Gastrocnemius medialis (tissue), 4 donors: ENCODE measurements around the gene GM2A. TPM values are rescaled to one million over a fixed set of nuclear protein-coding genes. Genes with fewer than 3 reads are reported as not detected.
"Not testable (repeated sequence)": the region's sequence is repeated elsewhere in the genome, so short reads cannot be mapped to it uniquely, and the experiment has no call there.

Experiments used
- ATAC-seq, 2 donors: fragments of 150-250 bp; one replicate each; pipeline ENCODE4 v1.9.1; 2016
- DNase-seq, 2 donors: peaks; one replicate each; pipeline ENCODE4 v3.0.0-alpha.2; 2019
- H3K27ac ChIP-seq, 4 donors: fragments of 200-600 bp; sonication (generic); 1 replicate in 1 of 4; 2 replicates in 3 of 4; pipeline ENCODE4 v1.5.1; 2016 to 2018; ENCODE audit warnings: mild to moderate bottlenecking in 2 of 4, moderate library complexity in 1 of 4
- H3K27me3 ChIP-seq, 3 donors: fragments of 200-600 bp; sonication (generic) in 2 of 3; 1 replicate in 1 of 3; 2 replicates in 2 of 3; pipeline versions ENCODE4 v1.5.1 to v1.6.0; 2016 to 2019; ENCODE audit warnings: mild to moderate bottlenecking in 1 of 3, moderate library complexity in 1 of 3
- H3K36me3 ChIP-seq, 2 donors: fragments of 200-600 bp; sonication (generic) in 1 of 2; one replicate each; pipeline ENCODE4 v1.5.1; 2017 to 2018
- H3K4me1 ChIP-seq, 2 donors: fragments of 200-600 bp; sonication (generic) in 1 of 2; one replicate each; pipeline ENCODE4 v1.5.1; 2016 to 2017; ENCODE audit warnings: mild to moderate bottlenecking in 2 of 2
- H3K4me3 ChIP-seq, 4 donors: fragments of 200-600 bp; sonication (generic) in 3 of 4; 1 replicate in 1 of 4; 2 replicates in 3 of 4; pipeline ENCODE4 v1.5.1; 2016 to 2019; ENCODE audit warnings: mild to moderate bottlenecking in 2 of 4
- H3K9me3 ChIP-seq, 3 donors: fragments of 200-600 bp; sonication (generic) in 2 of 3; 1 replicate in 1 of 3; 2 replicates in 2 of 3; pipeline ENCODE4 v1.5.1; 2016 to 2019
- POLR2A ChIP-seq, 2 donors: fragments of 450-650 bp; IDR thresholded peaks; one replicate each; pipeline ENCODE4 v1.6.1; 2017; ENCODE audit warnings: antibody characterized with exemption in 2 of 2, mild to moderate bottlenecking in 2 of 2, moderate library complexity in 2 of 2
- in situ Hi-C, 4 donors: fragments of 200-750 bp; cut with MboI; loops; one replicate each; pipeline versions ENCODE4 v1.15.0 to v1.8.0; 2017; ENCODE audit warnings: low sequenced_read_pairs in 4 of 4
- intact Hi-C: fragments of 100-400 bp; cut with DNase I; formaldehyde crosslinking; loops from one replicate; pipeline ENCODE4 v1.15.1; 2023; ENCODE audit warnings: low total_unique reads
- total RNA-seq, 4 donors: library from RNA; depleted of rRNA; stranded (reverse); fragments of >200 nt; gene quantifications; one replicate each; pipeline versions ENCODE4 v1.1.0 to v1.2.3, GENCODE V29; 2016
- TF ChIP-seq, protein P1 (sequence below), 5 experiments: fragments of 450-650 bp in 3 of 5; fragments of 200-600 bp in 2 of 5; sonication (generic) in 2 of 5; IDR thresholded peaks in 4 of 5; conservative IDR thresholded peaks in 1 of 5; 1 replicate in 4 of 5; 2 replicates in 1 of 5; pipeline ENCODE4 v1.5.1; 2016 to 2019; ENCODE audit warnings: antibody characterized with exemption in 5 of 5, mild to moderate bottlenecking in 3 of 5, moderate library complexity in 3 of 5

Gene GM2A
- total RNA-seq, 4 donors from 2014 or later = 5.0 to 7.2 (median 5.7) TPM

GRCh38 chr5:151236888-151237287 lies 16.1 kb upstream of the GM2A start:
- Histone ChIP-seq H3K9me3 (no peaks in the 10 kb centered on the region), H3K36me3 (no peaks in the 10 kb centered on the region), H3K4me3 (no peak overlapping the region), H3K27ac (peak overlapping the region; percentile 88 to 93 (median 91)), H3K27me3 (no peaks in the 10 kb centered on the region), H3K4me1 (peaks cover 29 to 37% of the 10 kb centered on the region in 2 donors)
- TF ChIP-seq, protein P1, sequence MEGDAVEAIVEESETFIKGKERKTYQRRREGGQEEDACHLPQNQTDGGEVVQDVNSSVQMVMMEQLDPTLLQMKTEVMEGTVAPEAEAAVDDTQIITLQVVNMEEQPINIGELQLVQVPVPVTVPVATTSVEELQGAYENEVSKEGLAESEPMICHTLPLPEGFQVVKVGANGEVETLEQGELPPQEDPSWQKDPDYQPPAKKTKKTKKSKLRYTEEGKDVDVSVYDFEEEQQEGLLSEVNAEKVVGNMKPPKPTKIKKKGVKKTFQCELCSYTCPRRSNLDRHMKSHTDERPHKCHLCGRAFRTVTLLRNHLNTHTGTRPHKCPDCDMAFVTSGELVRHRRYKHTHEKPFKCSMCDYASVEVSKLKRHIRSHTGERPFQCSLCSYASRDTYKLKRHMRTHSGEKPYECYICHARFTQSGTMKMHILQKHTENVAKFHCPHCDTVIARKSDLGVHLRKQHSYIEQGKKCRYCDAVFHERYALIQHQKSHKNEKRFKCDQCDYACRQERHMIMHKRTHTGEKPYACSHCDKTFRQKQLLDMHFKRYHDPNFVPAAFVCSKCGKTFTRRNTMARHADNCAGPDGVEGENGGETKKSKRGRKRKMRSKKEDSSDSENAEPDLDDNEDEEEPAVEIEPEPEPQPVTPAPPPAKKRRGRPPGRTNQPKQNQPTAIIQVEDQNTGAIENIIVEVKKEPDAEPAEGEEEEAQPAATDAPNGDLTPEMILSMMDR (IDR thresholded peaks at IDR 0.05 in 4 of 5, conservative IDR thresholded peaks at IDR 0.05 in 1 of 5) = no peak
- DNase-seq = no peak
- intact Hi-C loops (loop anchor here (5.0 kb wide), 1 partner anchor 200 kb away; no protein-coding TSS in a partner anchor), in situ Hi-C loops (loop anchor here (5.0 to 25.0 kb wide), 3 partner anchors 100 to 112 kb away; no protein-coding TSS in a partner anchor)
- ATAC-seq = peak; percentile 40 to 59

DNA sequence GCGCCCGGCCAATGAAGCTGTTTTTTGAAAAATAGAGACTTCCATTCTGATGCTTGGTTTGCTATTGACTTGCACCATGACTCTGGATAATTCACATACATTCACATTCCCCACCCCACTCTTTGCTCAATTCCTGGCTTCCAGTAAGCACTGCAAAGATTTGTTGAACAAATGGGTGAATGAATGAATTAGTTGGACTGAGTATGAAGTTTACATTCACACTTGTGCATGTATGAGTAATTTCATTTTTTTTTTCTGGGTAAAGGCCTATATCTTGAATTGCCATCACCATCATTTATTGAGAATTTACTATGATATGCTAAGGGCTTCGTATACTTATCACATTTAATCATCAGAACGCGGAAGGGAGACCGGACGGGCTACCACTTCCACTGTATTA lies 15.3 kb upstream of the GM2A start:
- Histone ChIP-seq H3K27me3 (no peaks in the 10 kb centered on the region), H3K27ac (peak overlapping the region; percentile 88 to 93 (median 91)), H3K4me1 (peaks cover 29 to 37% of the 10 kb centered on the region in 2 donors), H3K36me3 (no peaks in the 10 kb centered on the region), H3K9me3 (no peaks in the 10 kb centered on the region), H3K4me3 (peak overlapping the region; percentile 49 to 57 (median 55))
- intact Hi-C loops = loop anchor here (1.0 to 5.0 kb wide), 4 partner anchors 15 to 200 kb away; no protein-coding TSS in a partner anchor
- TF ChIP-seq, protein P1 (IDR thresholded peaks at IDR 0.05 in 4 of 5, conservative IDR thresholded peaks at IDR 0.05 in 1 of 5) = no peak
- TF ChIP-seq POLR2A (IDR thresholded peaks at IDR 0.05) = no peak
- ATAC-seq = no peak
- no peak for DNase-seq
- in situ Hi-C loops = loop anchor here (5.0 to 25.0 kb wide), 3 partner anchors 100 to 113 kb away; no protein-coding TSS in a partner anchor

DNA sequence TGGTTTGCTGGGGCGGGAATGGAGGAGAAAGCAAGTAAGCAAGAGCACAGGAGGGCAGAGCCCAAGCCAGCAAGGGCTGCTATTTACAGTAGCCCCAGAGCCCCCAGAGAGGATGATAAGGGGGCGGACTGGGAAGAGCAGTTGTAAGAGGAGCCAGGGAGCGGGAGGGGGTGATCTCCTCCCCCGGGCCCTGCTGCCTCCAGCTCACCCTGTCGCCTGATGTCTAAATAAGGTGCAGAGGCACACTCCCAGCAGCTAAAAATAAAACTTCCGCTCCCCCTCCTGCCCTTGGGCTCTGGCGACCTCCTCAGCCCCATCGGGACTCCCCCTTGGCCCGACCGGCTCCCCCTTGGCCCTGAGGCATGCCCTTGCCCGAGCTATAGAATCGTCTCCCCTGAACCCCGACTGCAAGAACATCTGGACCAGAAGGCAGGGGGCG lies 14.7 kb upstream of the GM2A start:
- in situ Hi-C loops (loop anchor here (5.0 to 25.0 kb wide), 3 partner anchors 101 to 114 kb away; no protein-coding TSS in a partner anchor), intact Hi-C loops (loop anchor here (1.0 to 5.0 kb wide), 4 partner anchors 16 to 201 kb away; no protein-coding TSS in a partner anchor)
- Histone ChIP-seq H3K4me1 (peaks cover 29 to 37% of the 10 kb centered on the region in 2 donors), H3K9me3 (no peaks in the 10 kb centered on the region), H3K27ac (peak overlapping the region; percentile 88 to 93 (median 91)), H3K4me3 (peak overlapping the region; percentile 49 to 57 (median 55)), H3K36me3 (no peaks in the 10 kb centered on the region), H3K27me3 (no peaks in the 10 kb centered on the region)
- peak; percentile 34 to 58 for TF ChIP-seq POLR2A (IDR thresholded peaks at IDR 0.05)
- TF ChIP-seq, protein P1 (IDR thresholded peaks at IDR 0.05 in 4 of 5, conservative IDR thresholded peaks at IDR 0.05 in 1 of 5) = no peak
- DNase-seq = peak; percentile 76 to 90
- ATAC-seq = peak; percentile 78 to 84

DNA sequence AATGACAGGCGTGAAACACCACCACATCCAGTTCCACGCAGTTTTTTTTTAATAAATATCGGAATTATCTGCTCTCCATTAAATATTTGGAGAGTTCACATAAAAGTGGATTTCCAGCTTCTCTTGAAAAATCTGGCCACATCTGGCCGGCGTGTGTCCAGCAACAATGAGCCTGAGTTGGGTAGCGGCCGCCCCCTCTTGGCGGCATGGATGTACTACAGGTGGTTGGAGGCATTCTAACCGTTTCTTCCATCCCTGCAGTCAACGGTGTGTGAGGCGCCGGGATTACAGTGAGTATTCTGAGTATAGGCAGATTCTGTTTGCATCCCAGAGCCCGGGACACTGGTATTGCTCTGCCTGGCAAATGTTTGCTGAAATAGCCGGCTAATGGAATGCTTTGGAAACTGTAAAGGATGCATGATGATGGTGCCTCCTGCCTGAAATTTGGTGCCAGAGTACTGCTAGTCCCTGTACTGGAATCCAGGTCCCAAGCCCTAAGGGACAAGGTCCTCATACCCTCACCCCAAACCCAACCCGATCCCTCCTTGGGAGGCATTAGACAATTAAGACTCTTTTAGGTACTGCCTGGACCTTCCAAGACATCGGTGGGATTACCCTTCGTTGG lies 13.6 kb upstream of the GM2A start:
- H3K27me3 ChIP-seq = no peaks in the 10 kb centered on the region
- intact Hi-C loops (loop anchor here (1.0 to 5.0 kb wide), 4 partner anchors 17 to 202 kb away; no protein-coding TSS in a partner anchor), in situ Hi-C loops (loop anchor here (5.0 to 25.0 kb wide), 3 partner anchors 102 to 115 kb away; no protein-coding TSS in a partner anchor)
- peaks cover 28% of the 10 kb centered on the region in 2 donors for H3K4me1 ChIP-seq
- H3K9me3 ChIP-seq = no peaks in the 10 kb centered on the region
- ATAC-seq (peak; percentile 34 to 45), DNase-seq (peak; percentile 34 to 60)
- H3K27ac ChIP-seq = peak overlapping the region; percentile 88 to 93 (median 91)
- no peak for TF ChIP-seq POLR2A (IDR thresholded peaks at IDR 0.05)
- TF ChIP-seq, protein P1 (IDR thresholded peaks at IDR 0.05 in 4 of 5, conservative IDR thresholded peaks at IDR 0.05 in 1 of 5) = peak; percentile 73 to 92 (median 79)
- no peaks in the 10 kb centered on the region for H3K36me3 ChIP-seq
- peak overlapping the region; percentile 49 to 57 (median 55) for H3K4me3 ChIP-seq

GRCh38 chr5:151240268-151240835 lies 12.6 kb upstream of the GM2A start:
- H3K9me3 ChIP-seq, ATAC-seq, H3K4me3 ChIP-seq, intact Hi-C loops, DNase-seq, H3K27me3 ChIP-seq, H3K36me3 ChIP-seq: not testable (repeated sequence)
- in situ Hi-C loops = loop anchor here in 1 of 4 donors (25.0 kb wide), 1 partner anchor 103 kb away; no protein-coding TSS in a partner anchor
- Histone ChIP-seq H3K4me1 (peaks cover 17 to 19% of the 10 kb centered on the region in 2 donors), H3K27ac (peak overlapping the region in 1 of 4 donors; percentile 23)
